BJ (cell line): ENCODE results near the gene ABCC8. TPM values are rescaled to one million over a fixed set of nuclear protein-coding genes. Genes with fewer than 3 reads are reported as not detected.

ENCODE experiments used
- CTCF ChIA-PET: fragments of 350-600 bp; formaldehyde crosslinking; extraction: SDS; loops from one replicate; lab custom pipeline; 2021; ENCODE audit warnings: antibody characterized with exemption, inconsistent platforms; lab: Yijun Ruan, JAX
- POLR2A ChIA-PET: fragments of 300-600 bp; sonication (Branson Sonifier 250); formaldehyde crosslinking; extraction: SDS; loops from one replicate; lab custom pipeline; 2021; ENCODE audit warnings: antibody characterized with exemption; lab: Charles Lee
- DNase-seq: peaks from one replicate; pipeline ENCODE4 v3.0.0-alpha.2; 2011; ENCODE audit warnings: low read depth
- H3K27me3 ChIP-seq: 2 replicates; pipeline ENCODE4 v1.6.0; 2011; ENCODE audit warnings: low read length; ENCODE audit not compliant: control insufficient read depth, insufficient read depth
- H3K36me3 ChIP-seq: 2 replicates; pipeline ENCODE4 v1.5.1; 2011; ENCODE audit warnings: low read length; ENCODE audit not compliant: control insufficient read depth, insufficient read depth
- H3K4me3 ChIP-seq: 2 replicates; pipeline ENCODE4 v1.5.1; 2011; ENCODE audit warnings: low read depth, mild to moderate bottlenecking, control low read depth, low read length
- CTCF ChIP-seq: IDR thresholded peaks from 2 replicates; pipeline ENCODE4 v1.5.1; 2011; ENCODE audit warnings: low read depth, mild to moderate bottlenecking, control low read depth, inconsistent platforms, low read length, moderate library complexity; ENCODE audit not compliant: insufficient read depth
- polyA plus RNA-seq: library from polyadenylated mRNA; depleted of rRNA; stranded (reverse); fragments of >200 nt; gene quantifications from 2 replicates; pipeline ENCODE4 v1.2.3, GENCODE V29; 2011

The ABCC8 gene
- polyA plus RNA-seq, 1 experiment = not detected

- no peak for TF ChIP-seq CTCF
- ChIA-PET CTCF (interaction anchor here (2.2 to 2.6 kb wide), 2 partner anchors 12 to 29 kb away, joined by 6 to 8 read pairs; no protein-coding TSS in a partner anchor), POLR2A (no interaction called here)
- H3K27me3 ChIP-seq = peaks cover 21% of the 10 kb centered on the region
- H3K36me3 ChIP-seq = no peaks in the 10 kb centered on the region
- DNase-seq = no peak
- no peak overlapping the region for H3K4me3 ChIP-seq
Measured at GRCh38 chr11:17418444-17419081, 58.1 kb downstream of the ABCC8 start.

- Histone ChIP-seq H3K4me3 (no peak overlapping the region), H3K27me3 (peaks cover 18% of the 10 kb centered on the region), H3K36me3 (no peaks in the 10 kb centered on the region)
- TF ChIP-seq CTCF = no peak
- ChIA-PET POLR2A (no interaction called here), CTCF (interaction anchor here (1.2 kb wide), 1 partner anchor 18 kb away, joined by 3 read pairs; no protein-coding TSS in a partner anchor)
- no peak for DNase-seq
Measured at GRCh38 chr11:17416492-17416891, 60.2 kb downstream of the ABCC8 start.

GRCh38 chr11:17415523-17416104 is 61.0 kb downstream of the ABCC8 start:
- Histone ChIP-seq H3K27me3 (peaks cover 17% of the 10 kb centered on the region), H3K4me3 (no peak overlapping the region), H3K36me3 (no peaks in the 10 kb centered on the region)
- no peak for DNase-seq
- POLR2A ChIA-PET = no interaction called here
- TF ChIP-seq CTCF = no peak
- CTCF ChIA-PET = interaction anchor here (1.2 kb wide), 1 partner anchor 18 kb away, joined by 3 read pairs; no protein-coding TSS in a partner anchor

GRCh38 chr11:17414992-17415391 is 61.7 kb downstream of the ABCC8 start:
- peaks cover 12% of the 10 kb centered on the region for H3K27me3 ChIP-seq
- no peaks in the 10 kb centered on the region for H3K36me3 ChIP-seq
- TF ChIP-seq CTCF = no peak
- POLR2A ChIA-PET = no interaction called here
- CTCF ChIA-PET = no interaction called here
- H3K4me3 ChIP-seq = no peak overlapping the region
- no peak for DNase-seq

- Histone ChIP-seq H3K36me3 (no peaks in the 10 kb centered on the region), H3K4me3 (no peak overlapping the region), H3K27me3 (peaks cover 10% of the 10 kb centered on the region)
- no peak for TF ChIP-seq CTCF
- ChIA-PET POLR2A (no interaction called here), CTCF (no interaction called here)
- no peak for DNase-seq
Measured at GRCh38 chr11:17414317-17414737, 62.3 kb downstream of the ABCC8 start.
